SU-DHL-6 (cell line): Measurements from ENCODE around the gene RRP1B.

Experiments used
- H2AFZ ChIP-seq: fragments of 200-600 bp; sonication (generic); 2 replicates; pipeline ENCODE4 v1.6.1; 2014; ENCODE audit warnings: low read depth, mild to moderate bottlenecking, moderate library complexity, mixed read lengths, antibody characterized with exemption, low read length; ENCODE audit not compliant: severe bottlenecking
- H3F3A ChIP-seq: fragments of 200-600 bp; shearing (Covaris generic); 2 replicates; pipeline ENCODE4 v1.6.0; 2016; ENCODE audit warnings: antibody characterized with exemption, mild to moderate bottlenecking; ENCODE audit not compliant: insufficient read depth
- H3K27ac ChIP-seq: fragments of 200-600 bp; sonication (generic); 2 replicates; pipeline ENCODE4 v1.5.1; 2016; ENCODE audit warnings: low read depth, mild to moderate bottlenecking, low read length, moderate library complexity, mixed read lengths
- H3K27me3 ChIP-seq: fragments of 200-600 bp; sonication (generic), shearing (Covaris generic); 2 replicates; pipeline ENCODE4 v1.6.0; 2014; ENCODE audit warnings: mild to moderate bottlenecking, low read length
- H3K36me3 ChIP-seq: fragments of 200-600 bp; sonication (generic); 2 replicates; pipeline ENCODE4 v1.6.1; 2014; ENCODE audit warnings: mild to moderate bottlenecking, low read length, mixed read lengths
- H3K4me2 ChIP-seq: fragments of 300-600, 200-600 bp; shearing (Covaris generic), sonication (generic); 2 replicates; pipeline ENCODE4 v1.6.0; 2014; ENCODE audit warnings: low read length, low read depth, mild to moderate bottlenecking; ENCODE audit not compliant: poor library complexity, severe bottlenecking
- H3K4me3 ChIP-seq: fragments of 200-600 bp; sonication (generic); 2 replicates; pipeline ENCODE4 v1.5.1; 2014; ENCODE audit warnings: antibody characterized with exemption, low read length, mild to moderate bottlenecking, mixed read lengths; ENCODE audit not compliant: insufficient read depth, poor library complexity, severe bottlenecking
- H3K79me2 ChIP-seq: fragments of 200-600 bp; sonication (generic); 2 replicates; pipeline ENCODE4 v1.6.1; 2014; ENCODE audit warnings: mild to moderate bottlenecking, low read length, moderate library complexity; ENCODE audit not compliant: insufficient read depth
- H3K9ac ChIP-seq: fragments of 200-600 bp; sonication (generic); 2 replicates; pipeline ENCODE4 v1.7.0; 2014; ENCODE audit warnings: mild to moderate bottlenecking, low read length
- H3K9me2 ChIP-seq: fragments of 200-600 bp; sonication (generic); replicated peaks from 2 replicates; pipeline ENCODE4 v1.6.1; 2014; ENCODE audit warnings: low read length; ENCODE audit not compliant: insufficient read depth
- H3K9me3 ChIP-seq: fragments of 200-600 bp; sonication (generic); 2 replicates; pipeline ENCODE4 v1.6.1; 2014; ENCODE audit warnings: low read length, mixed read lengths; ENCODE audit not compliant: insufficient read depth
- H4K20me1 ChIP-seq: fragments of 200-600 bp; sonication (generic); 2 replicates; pipeline ENCODE4 v1.6.1; 2014; ENCODE audit warnings: low read depth, mild to moderate bottlenecking, antibody characterized with exemption, low read length, moderate library complexity, mixed read lengths
- EZH2phosphoT487 ChIP-seq: fragments of 200-600 bp; sonication (generic), shearing (Covaris generic); conservative IDR thresholded peaks from 2 replicates; pipeline ENCODE4 v1.6.1; 2018; ENCODE audit warnings: mild to moderate bottlenecking, antibody characterized with exemption, low read length, moderate library complexity, mixed read lengths
- TF ChIP-seq, protein P1 (sequence below): fragments of 200-600 bp; sonication (generic); IDR thresholded peaks from one replicate; pipeline ENCODE4 v1.5.1; 2017; ENCODE audit warnings: antibody characterized with exemption, mild to moderate bottlenecking, low read length, moderate library complexity; ENCODE audit not compliant: insufficient read depth, poor library complexity, severe bottlenecking

RRP1B gene

GRCh38 chr21:43743947-43744346 is 84.6 kb downstream of the RRP1B start:
- no peaks in the 10 kb centered on the region for H3K9me3 ChIP-seq
- TF ChIP-seq, protein P1, sequence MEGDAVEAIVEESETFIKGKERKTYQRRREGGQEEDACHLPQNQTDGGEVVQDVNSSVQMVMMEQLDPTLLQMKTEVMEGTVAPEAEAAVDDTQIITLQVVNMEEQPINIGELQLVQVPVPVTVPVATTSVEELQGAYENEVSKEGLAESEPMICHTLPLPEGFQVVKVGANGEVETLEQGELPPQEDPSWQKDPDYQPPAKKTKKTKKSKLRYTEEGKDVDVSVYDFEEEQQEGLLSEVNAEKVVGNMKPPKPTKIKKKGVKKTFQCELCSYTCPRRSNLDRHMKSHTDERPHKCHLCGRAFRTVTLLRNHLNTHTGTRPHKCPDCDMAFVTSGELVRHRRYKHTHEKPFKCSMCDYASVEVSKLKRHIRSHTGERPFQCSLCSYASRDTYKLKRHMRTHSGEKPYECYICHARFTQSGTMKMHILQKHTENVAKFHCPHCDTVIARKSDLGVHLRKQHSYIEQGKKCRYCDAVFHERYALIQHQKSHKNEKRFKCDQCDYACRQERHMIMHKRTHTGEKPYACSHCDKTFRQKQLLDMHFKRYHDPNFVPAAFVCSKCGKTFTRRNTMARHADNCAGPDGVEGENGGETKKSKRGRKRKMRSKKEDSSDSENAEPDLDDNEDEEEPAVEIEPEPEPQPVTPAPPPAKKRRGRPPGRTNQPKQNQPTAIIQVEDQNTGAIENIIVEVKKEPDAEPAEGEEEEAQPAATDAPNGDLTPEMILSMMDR: no peak
- TF ChIP-seq EZH2phosphoT487: no peak
- no peaks in the 10 kb centered on the region for H4K20me1 ChIP-seq
- H3F3A ChIP-seq: no peaks in the 10 kb centered on the region
- H3K79me2 ChIP-seq: no peaks in the 10 kb centered on the region
- H3K9me2 ChIP-seq: no peaks in the 10 kb centered on the region
- H3K27me3 ChIP-seq: no peaks in the 10 kb centered on the region
- H2AFZ ChIP-seq: no peak overlapping the region
- H3K9ac ChIP-seq: no peak overlapping the region
- H3K27ac ChIP-seq: no peak overlapping the region
- no peaks in the 10 kb centered on the region for H3K36me3 ChIP-seq
- no peak overlapping the region for H3K4me3 ChIP-seq
- H3K4me2 ChIP-seq: no peak overlapping the region

DNA sequence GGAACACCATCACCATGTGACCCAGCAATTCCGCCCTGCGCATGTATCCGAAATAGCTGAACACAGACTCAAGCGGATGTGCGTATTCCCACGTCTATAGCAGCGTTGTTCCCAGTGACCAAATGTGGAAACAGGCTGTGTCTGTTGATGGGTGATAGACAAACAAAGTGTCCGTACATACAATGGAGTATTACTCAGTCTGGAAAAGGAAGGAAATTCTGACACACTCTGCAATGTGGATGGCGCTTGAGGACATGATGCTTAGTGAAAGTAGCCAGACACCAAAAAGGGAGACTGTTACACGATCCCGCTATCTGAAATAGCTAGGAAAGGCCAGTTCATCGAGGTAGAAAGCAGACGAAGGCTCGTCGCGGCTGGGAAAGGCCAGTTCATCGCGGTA is 85.4 kb downstream of the RRP1B start:
- TF ChIP-seq, protein P1: no peak
- TF ChIP-seq EZH2phosphoT487: no peak
- no peak overlapping the region for H2AFZ ChIP-seq
- H3K27me3 ChIP-seq: no peaks in the 10 kb centered on the region
- H3K4me3 ChIP-seq: no peak overlapping the region
- no peaks in the 10 kb centered on the region for H3K9me3 ChIP-seq
- H3K36me3 ChIP-seq: no peaks in the 10 kb centered on the region
- H3K4me2 ChIP-seq: no peak overlapping the region
- H3F3A ChIP-seq: no peaks in the 10 kb centered on the region
- no peaks in the 10 kb centered on the region for H3K9me2 ChIP-seq
- H3K27ac ChIP-seq: no peak overlapping the region
- no peaks in the 10 kb centered on the region for H4K20me1 ChIP-seq
- H3K9ac ChIP-seq: no peak overlapping the region
- no peaks in the 10 kb centered on the region for H3K79me2 ChIP-seq
